Endodermal cell (in vitro differentiated cells): ENCODE data around the gene RGS3. TPM values are rescaled to one million over a fixed set of nuclear protein-coding genes. Genes with fewer than 3 reads are reported as not detected.

Source experiments
- DNase-seq: peaks from one replicate; pipeline ENCODE4 v3.0.0-alpha.2; 2017
- H3K27ac ChIP-seq: 2 replicates; pipeline ENCODE4 v1.5.1; 2013; ENCODE audit warnings: mild to moderate bottlenecking, low read depth, low read length, moderate library complexity
- H3K27me3 ChIP-seq: 2 replicates; pipeline ENCODE4 v1.6.1; 2013; ENCODE audit warnings: mild to moderate bottlenecking, low read length, moderate library complexity; ENCODE audit not compliant: insufficient read depth, control insufficient read depth, poor library complexity, severe bottlenecking
- H3K36me3 ChIP-seq: 2 replicates; pipeline ENCODE4 v1.7.0; 2013; ENCODE audit warnings: mild to moderate bottlenecking, low read length, moderate library complexity; ENCODE audit not compliant: control insufficient read depth, insufficient read depth
- H3K4me1 ChIP-seq: one replicate; pipeline ENCODE4 v1.7.0; 2013; ENCODE audit warnings: low read length; ENCODE audit not compliant: control insufficient read depth, insufficient read depth
- H3K4me3 ChIP-seq: 2 replicates; pipeline ENCODE4 v1.5.1; 2013; ENCODE audit warnings: mild to moderate bottlenecking, low read length, moderate library complexity
- H3K9ac ChIP-seq: 2 replicates; pipeline ENCODE4 v1.6.1; 2013; ENCODE audit warnings: mild to moderate bottlenecking, low read length, moderate library complexity; ENCODE audit not compliant: poor library complexity, severe bottlenecking; ENCODE audit errors: extremely low read depth
- H3K9me3 ChIP-seq: 2 replicates; pipeline ENCODE4 v1.6.1; 2013; ENCODE audit warnings: mild to moderate bottlenecking, low read length, moderate library complexity; ENCODE audit not compliant: control insufficient read depth
- H3K27ac Mint-ChIP-seq: 2 replicates; pipeline ENCODE4 v1.8.0; 2020; ENCODE audit warnings: mixed read lengths
- H3K27me3 Mint-ChIP-seq: 2 replicates; pipeline ENCODE4 v1.8.0; 2021; ENCODE audit warnings: mild to moderate bottlenecking, mixed read lengths; ENCODE audit not compliant: insufficient read depth
- H3K36me3 Mint-ChIP-seq: 2 replicates; pipeline ENCODE4 v1.8.0; 2020; ENCODE audit warnings: low read depth, mixed read lengths
- H3K4me1 Mint-ChIP-seq: 2 replicates; pipeline ENCODE4 v1.8.0; 2020; ENCODE audit warnings: mixed read lengths
- H3K4me3 Mint-ChIP-seq: 2 replicates; pipeline ENCODE4 v1.8.0; 2020; ENCODE audit warnings: mild to moderate bottlenecking, moderate library complexity, mixed read lengths
- H3K9me3 Mint-ChIP-seq: 2 replicates; pipeline ENCODE4 v1.8.0; 2020; ENCODE audit warnings: mild to moderate bottlenecking, mixed read lengths
- CTCF ChIP-seq: fragments of 200-600 bp; sonication (generic); conservative IDR thresholded peaks from 2 replicates; pipeline ENCODE4 v1.5.0; 2021; ENCODE audit warnings: antibody characterized with exemption, mild to moderate bottlenecking
- WGBS, 2 experiments: methylation state at CpG; one replicate each; pipeline versions ENCODE4 v1.1.5 to v1.1.7; 2013; ENCODE audit warnings: missing lambda C conversion rate in 2 of 2, mixed read lengths in 1 of 2; ENCODE audit not compliant: insufficient coverage in 1 of 2, insufficient read length in 1 of 2; 5-methylcytosine and 5-hydroxymethylcytosine counted together
- total RNA-seq, 2 donors: library from RNA; stranded (reverse); fragmentation: NEBNext Ultra II Directional in 1 of 2; extraction: Animal tissue kit (Norgen Biotek cat#: 25700) in 1 of 2; gene quantifications; 2 replicates in 1 of 2; 3 replicates in 1 of 2; pipeline ENCODE4 v1.2.1, GENCODE V29; 2021

Gene RGS3
- total RNA-seq, 2 donors from 2014 or later, result 20.7 to 40.3 TPM

GRCh38 chr9:113641100-113641885 lies 177.8 kb downstream of the RGS3 start:
- H3K36me3 ChIP-seq, result no peaks in the 10 kb centered on the region
- Mint-ChIP-seq H3K27ac (no peak overlapping the region), H3K36me3 (no peaks in the 10 kb centered on the region), H3K27me3 (peaks cover 17% of the 10 kb centered on the region), H3K4me3 (no peak overlapping the region), H3K4me1 (peaks cover 17% of the 10 kb centered on the region), H3K9me3 (peaks cover 1% of the 10 kb centered on the region)
- H3K27me3 ChIP-seq, result peaks cover 61% of the 10 kb centered on the region
- peaks cover 5% of the 10 kb centered on the region for H3K9me3 ChIP-seq
- TF ChIP-seq CTCF, result no peak
- no peak overlapping the region for H3K27ac ChIP-seq
- no peak for DNase-seq
- no peak overlapping the region for H3K9ac ChIP-seq
- H3K4me3 ChIP-seq, result no peak overlapping the region
- peaks cover 5% of the 10 kb centered on the region for H3K4me1 ChIP-seq
- WGBS, 2 experiments, result 89 to 95% methylated on average over 4 to 6 of the region's 7 CpGs

GRCh38 chr9:113644321-113644720 lies 180.8 kb downstream of the RGS3 start:
- no peak overlapping the region for H3K9ac ChIP-seq
- peaks cover 5% of the 10 kb centered on the region for H3K9me3 Mint-ChIP-seq
- no peak overlapping the region for H3K27ac Mint-ChIP-seq
- no peak overlapping the region for H3K4me3 Mint-ChIP-seq
- no peaks in the 10 kb centered on the region for H3K36me3 ChIP-seq
- H3K4me1 ChIP-seq, result peaks cover 5% of the 10 kb centered on the region
- H3K9me3 ChIP-seq, result peaks cover 5% of the 10 kb centered on the region
- no peak overlapping the region for H3K27ac ChIP-seq
- no peaks in the 10 kb centered on the region for H3K36me3 Mint-ChIP-seq
- WGBS, 2 experiments, result 71 to 88% methylated on average over 1 to 2 of the region's 2 CpGs
- peaks cover 85% of the 10 kb centered on the region for H3K27me3 ChIP-seq
- no peak for DNase-seq
- peaks cover 9% of the 10 kb centered on the region for H3K4me1 Mint-ChIP-seq
- peaks cover 27% of the 10 kb centered on the region for H3K27me3 Mint-ChIP-seq
- no peak overlapping the region for H3K4me3 ChIP-seq
- no peak for TF ChIP-seq CTCF

DNA sequence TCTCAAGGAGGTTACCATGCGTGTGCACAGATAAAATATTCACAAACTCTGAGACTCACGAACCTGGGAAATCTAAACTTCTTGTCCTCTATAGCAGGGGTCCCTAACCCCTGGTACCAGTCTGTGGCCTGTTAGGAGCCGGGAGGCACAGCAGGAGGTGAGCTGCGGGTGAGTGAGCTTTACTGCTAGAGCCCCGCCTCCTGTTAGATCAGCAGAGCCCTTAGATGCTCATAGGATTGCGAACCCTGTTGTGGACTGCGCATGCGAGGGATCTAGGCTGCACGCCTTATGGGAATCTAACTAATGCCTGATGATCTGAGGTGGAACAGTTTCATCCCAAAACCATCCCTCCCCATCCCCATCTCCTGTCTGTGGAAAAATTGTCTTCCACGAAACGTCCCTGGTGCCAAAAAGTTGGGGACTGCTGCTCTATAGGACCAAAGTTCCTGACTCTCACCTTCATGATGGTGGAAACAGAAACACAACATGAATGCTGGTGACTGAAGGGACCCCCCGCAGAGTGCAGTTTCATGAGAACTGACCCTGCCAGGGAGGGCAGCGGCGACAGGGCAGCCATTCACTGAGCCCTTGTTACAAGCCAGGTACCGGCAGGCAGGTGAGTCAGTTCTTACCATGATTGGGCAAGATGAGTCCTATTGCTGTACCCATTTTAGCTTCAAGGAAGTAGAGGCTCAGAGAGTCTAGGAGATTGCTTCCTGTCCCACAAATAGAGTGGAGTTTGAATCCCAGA lies 181.9 kb downstream of the RGS3 start:
- H3K36me3 ChIP-seq, result no peaks in the 10 kb centered on the region
- peaks cover 5% of the 10 kb centered on the region for H3K9me3 ChIP-seq
- H3K27ac Mint-ChIP-seq, result no peak overlapping the region
- H3K27ac ChIP-seq, result no peak overlapping the region
- no peak overlapping the region for H3K9ac ChIP-seq
- H3K4me3 ChIP-seq, result no peak overlapping the region
- peaks cover 5% of the 10 kb centered on the region for H3K9me3 Mint-ChIP-seq
- no peak overlapping the region for H3K4me3 Mint-ChIP-seq
- H3K4me1 Mint-ChIP-seq, result peaks cover 12% of the 10 kb centered on the region
- peak; percentile 59 for DNase-seq
- 46 to 56% methylated on average over 6 to 15 of the region's 15 CpGs for WGBS, 2 experiments
- no peaks in the 10 kb centered on the region for H3K36me3 Mint-ChIP-seq
- H3K4me1 ChIP-seq, result peaks cover 5% of the 10 kb centered on the region
- peaks cover 93% of the 10 kb centered on the region for H3K27me3 ChIP-seq
- peaks cover 27% of the 10 kb centered on the region for H3K27me3 Mint-ChIP-seq
- TF ChIP-seq CTCF, result no peak
